Mucosa of stomach (tissue), 1 donor: Measurements from ENCODE around the gene RANBP9.

ENCODE experiments used
- H3K27me3 ChIP-seq: one replicate; pipeline ENCODE4 v1.7.0; 2013; ENCODE audit warnings: mild to moderate bottlenecking, low read length; ENCODE audit not compliant: control insufficient read depth, insufficient read depth
- H3K36me3 ChIP-seq: one replicate; pipeline ENCODE4 v1.7.0; 2013; ENCODE audit warnings: low read length; ENCODE audit not compliant: control insufficient read depth, insufficient read depth
- H3K4me1 ChIP-seq: one replicate; pipeline ENCODE4 v1.7.0; 2013; ENCODE audit warnings: mild to moderate bottlenecking, low read length; ENCODE audit not compliant: control insufficient read depth, insufficient read depth
- H3K4me3 ChIP-seq: one replicate; pipeline ENCODE4 v1.7.0; 2013; ENCODE audit warnings: low read length
- H3K9ac ChIP-seq: one replicate; pipeline ENCODE4 v1.7.0; 2013; ENCODE audit warnings: mild to moderate bottlenecking, low read length, moderate library complexity
- H3K9me3 ChIP-seq: one replicate; pipeline ENCODE4 v1.7.0; 2013; ENCODE audit warnings: mild to moderate bottlenecking, low read length, moderate library complexity; ENCODE audit not compliant: control insufficient read depth
- donor health status: Pancreatic carcinoma.

The RANBP9 gene

GRCh38 chr6:13673368-13673767, 38.3 kb downstream of the RANBP9 start:
- Histone ChIP-seq H3K36me3 (no peaks in the 10 kb centered on the region), H3K27me3 (no peaks in the 10 kb centered on the region), H3K4me1 (no peaks in the 10 kb centered on the region), H3K4me3 (no peak overlapping the region), H3K9me3 (no peaks in the 10 kb centered on the region), H3K9ac (no peak overlapping the region)

- no peaks in the 10 kb centered on the region for H3K9me3 ChIP-seq
- no peaks in the 10 kb centered on the region for H3K36me3 ChIP-seq
- no peak overlapping the region for H3K4me3 ChIP-seq
- no peaks in the 10 kb centered on the region for H3K4me1 ChIP-seq
- H3K9ac ChIP-seq = no peak overlapping the region
- no peaks in the 10 kb centered on the region for H3K27me3 ChIP-seq
These were observed 38.7 kb downstream of the RANBP9 start for GRCh38 chr6:13672904-13673303.

GRCh38 chr6:13671548-13672127, 40.0 kb downstream of the RANBP9 start:
- H3K4me1 ChIP-seq = peaks cover 5% of the 10 kb centered on the region
- no peak overlapping the region for H3K4me3 ChIP-seq
- no peaks in the 10 kb centered on the region for H3K27me3 ChIP-seq
- H3K9me3 ChIP-seq = no peaks in the 10 kb centered on the region
- H3K9ac ChIP-seq = no peak overlapping the region
- no peaks in the 10 kb centered on the region for H3K36me3 ChIP-seq

GRCh38 chr6:13669476-13669875, 42.2 kb downstream of the RANBP9 start:
- peaks cover 9% of the 10 kb centered on the region for H3K4me1 ChIP-seq
- no peaks in the 10 kb centered on the region for H3K9me3 ChIP-seq
- H3K4me3 ChIP-seq = no peak overlapping the region
- H3K27me3 ChIP-seq = no peaks in the 10 kb centered on the region
- no peak overlapping the region for H3K9ac ChIP-seq
- H3K36me3 ChIP-seq = no peaks in the 10 kb centered on the region

- H3K27me3 ChIP-seq = no peaks in the 10 kb centered on the region
- no peak overlapping the region for H3K4me3 ChIP-seq
- peaks cover 9% of the 10 kb centered on the region for H3K4me1 ChIP-seq
- no peaks in the 10 kb centered on the region for H3K9me3 ChIP-seq
- H3K36me3 ChIP-seq = no peaks in the 10 kb centered on the region
- H3K9ac ChIP-seq = no peak overlapping the region
These were observed 43.2 kb downstream of the RANBP9 start for GRCh38 chr6:13668291-13668928.

GRCh38 chr6:13667655-13668054, 44.0 kb downstream of the RANBP9 start:
- H3K36me3 ChIP-seq = no peaks in the 10 kb centered on the region
- H3K27me3 ChIP-seq = no peaks in the 10 kb centered on the region
- H3K4me3 ChIP-seq = no peak overlapping the region
- peaks cover 9% of the 10 kb centered on the region for H3K4me1 ChIP-seq
- no peaks in the 10 kb centered on the region for H3K9me3 ChIP-seq
- no peak overlapping the region for H3K9ac ChIP-seq

GRCh38 chr6:13666194-13667105, 45.2 kb downstream of the RANBP9 start:
- Histone ChIP-seq H3K9ac (no peak overlapping the region), H3K9me3 (no peaks in the 10 kb centered on the region), H3K4me1 (peaks cover 9% of the 10 kb centered on the region), H3K27me3 (no peaks in the 10 kb centered on the region), H3K36me3 (no peaks in the 10 kb centered on the region), H3K4me3 (no peak overlapping the region)

- no peaks in the 10 kb centered on the region for H3K9me3 ChIP-seq
- H3K36me3 ChIP-seq = no peaks in the 10 kb centered on the region
- no peak overlapping the region for H3K4me3 ChIP-seq
- no peaks in the 10 kb centered on the region for H3K27me3 ChIP-seq
- peaks cover 9% of the 10 kb centered on the region for H3K4me1 ChIP-seq
- H3K9ac ChIP-seq = no peak overlapping the region
These were observed 46.8 kb downstream of the RANBP9 start for GRCh38 chr6:13664703-13665352.

GRCh38 chr6:13663986-13664385, 47.6 kb downstream of the RANBP9 start:
- Histone ChIP-seq H3K4me1 (peaks cover 9% of the 10 kb centered on the region), H3K9me3 (no peaks in the 10 kb centered on the region), H3K4me3 (no peak overlapping the region), H3K9ac (no peak overlapping the region), H3K27me3 (no peaks in the 10 kb centered on the region), H3K36me3 (no peaks in the 10 kb centered on the region)

GRCh38 chr6:13662651-13663334, 48.8 kb downstream of the RANBP9 start:
- Histone ChIP-seq H3K27me3 (no peaks in the 10 kb centered on the region), H3K9ac (no peak overlapping the region), H3K9me3 (no peaks in the 10 kb centered on the region), H3K4me3 (no peak overlapping the region), H3K36me3 (no peaks in the 10 kb centered on the region), H3K4me1 (peaks cover 9% of the 10 kb centered on the region)

GRCh38 chr6:13661647-13662046, 50.0 kb downstream of the RANBP9 start:
- H3K4me1 ChIP-seq = peaks cover 5% of the 10 kb centered on the region
- H3K9me3 ChIP-seq = no peaks in the 10 kb centered on the region

More at GRCh38 chr6:13661647-13662046, 50.0 kb downstream of the RANBP9 start:
- no peak overlapping the region for H3K9ac ChIP-seq
- no peaks in the 10 kb centered on the region for H3K27me3 ChIP-seq
- no peak overlapping the region for H3K4me3 ChIP-seq
- no peaks in the 10 kb centered on the region for H3K36me3 ChIP-seq
